HG03280 (cell line): Measurements from ENCODE around the gene SIRPG.
"Not testable (repeated sequence)": the region's sequence is repeated elsewhere in the genome, so short reads cannot be mapped to it uniquely, and the experiment has no call there.

Source experiments
- ATAC-seq: cut with Tn5 transposase; IDR thresholded peaks from one replicate; pipeline ENCODE4 v1.9.1; 2021; ENCODE audit warnings: mild to moderate bottlenecking, moderate library complexity; ENCODE audit not compliant: unreplicated experiment

The SIRPG gene

DNA sequence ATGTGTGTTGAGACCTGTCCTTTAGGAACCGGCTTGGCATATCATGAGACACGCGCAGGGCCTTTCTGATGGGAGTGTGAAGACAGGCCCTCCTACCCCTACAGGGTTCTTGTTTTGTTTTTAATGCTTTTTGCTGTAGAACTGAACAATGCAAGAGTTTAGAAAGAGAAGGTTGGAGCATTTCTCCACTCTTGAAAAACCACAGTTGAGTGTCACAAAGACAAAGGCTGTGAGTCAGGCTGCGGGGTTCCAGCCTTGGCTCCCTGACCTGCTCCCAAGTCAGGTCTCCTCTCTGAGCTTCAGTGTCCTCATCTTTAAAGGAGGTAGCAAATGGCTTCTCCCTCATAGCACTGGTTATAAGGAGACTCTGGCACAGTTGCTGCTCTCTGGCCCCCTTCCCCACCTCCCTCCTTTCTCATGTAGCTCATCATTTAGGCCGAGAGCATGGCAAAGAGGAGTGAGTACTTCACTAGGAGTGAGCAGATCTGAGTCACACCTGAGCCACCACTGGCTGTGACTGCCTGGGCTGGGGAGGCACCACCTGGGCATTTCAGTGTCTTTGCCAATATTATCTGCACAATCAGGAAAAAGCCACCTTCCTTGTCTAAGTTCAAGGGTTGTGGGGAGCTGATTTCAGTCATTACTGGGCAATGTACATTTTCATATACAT, 48.8 kb downstream of the SIRPG start:
- not testable (repeated sequence) for ATAC-seq

GRCh38 chr20:1600736-1601135, 56.8 kb downstream of the SIRPG start:
- ATAC-seq = no peak

- ATAC-seq = no peak
Observed at GRCh38 chr20:1595333-1595732, 62.2 kb downstream of the SIRPG start.

DNA sequence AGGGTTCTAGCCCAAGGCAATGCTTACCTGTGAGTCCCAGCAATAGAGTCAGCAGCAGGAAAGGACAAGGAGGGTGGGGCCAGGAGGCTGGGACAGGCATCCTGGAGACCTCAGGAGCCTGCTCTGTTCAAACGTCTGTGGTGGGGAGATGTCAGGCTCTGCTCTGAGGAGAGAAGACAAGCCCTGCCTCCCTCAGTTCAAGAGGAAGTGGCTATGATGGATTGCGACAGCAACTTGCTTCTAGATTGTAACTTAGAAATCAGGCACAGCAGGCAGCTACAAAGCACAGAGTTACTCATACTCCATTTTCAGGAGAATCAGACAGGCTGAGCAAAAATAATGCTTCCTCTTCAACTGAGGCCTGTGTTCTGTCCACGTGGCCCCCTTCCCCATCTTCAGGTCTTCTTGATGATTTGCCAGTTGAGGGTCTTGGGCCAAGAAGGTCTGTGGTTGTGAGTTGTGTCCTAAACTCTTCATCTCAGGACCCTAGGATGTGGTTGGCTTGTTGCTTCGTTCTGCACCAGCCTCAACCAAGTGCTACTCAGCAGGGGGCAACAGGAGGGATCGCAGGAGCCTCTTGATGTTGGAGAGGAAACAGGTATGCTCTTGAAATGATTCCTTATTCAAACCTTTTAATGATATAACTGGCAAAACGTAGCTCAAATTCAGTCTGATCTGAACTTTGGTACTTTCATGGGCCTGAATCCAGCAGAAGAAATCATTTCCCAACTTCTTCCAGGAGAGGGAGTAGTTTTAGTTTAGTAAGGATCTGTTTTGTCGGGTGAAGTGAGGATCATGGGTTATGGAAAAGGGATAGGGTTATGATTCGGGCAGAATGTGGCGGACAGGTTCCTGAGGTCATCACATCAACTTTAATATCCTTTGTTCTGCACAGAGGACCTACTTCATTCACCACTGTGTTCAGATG, 68.8 kb downstream of the SIRPG start:
- ATAC-seq = no peak

DNA sequence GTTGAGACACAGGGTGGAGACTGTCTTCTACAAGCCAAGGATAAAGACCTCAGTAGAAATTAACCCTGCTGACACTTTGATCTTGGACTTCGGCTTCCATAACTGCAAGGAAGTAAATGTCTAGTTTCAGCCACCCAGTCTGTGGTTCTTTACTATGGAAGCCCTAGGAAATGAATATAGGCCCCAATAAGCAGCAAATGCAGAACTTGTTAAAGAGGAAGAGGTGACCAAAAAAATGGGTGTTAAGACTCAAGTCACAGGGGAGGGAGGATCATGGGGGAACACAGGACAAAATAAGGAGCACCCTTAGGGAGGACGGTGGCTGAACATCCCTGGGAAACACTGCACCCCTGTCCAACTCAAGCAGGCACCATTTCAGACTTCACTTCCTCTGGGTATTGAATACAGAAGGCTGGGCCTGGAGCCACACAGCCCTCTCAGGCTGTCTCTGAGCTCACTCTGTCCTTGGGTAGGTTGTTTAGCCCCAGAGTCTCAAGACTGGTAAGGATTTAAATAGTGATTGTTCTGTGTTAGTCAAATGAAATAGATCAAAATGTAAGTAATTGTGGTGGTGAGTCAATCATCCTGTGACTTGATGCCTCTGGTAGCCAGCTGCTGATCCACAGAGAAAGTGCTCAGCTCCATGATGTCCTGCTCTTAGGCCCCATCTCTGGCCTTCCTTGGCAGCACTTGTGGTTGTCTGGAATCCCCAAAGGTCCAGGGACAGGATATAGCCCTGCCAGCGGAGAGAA, 69.6 kb downstream of the SIRPG start:
- ATAC-seq = no peak

- ATAC-seq = no peak
Observed at GRCh38 chr20:1579488-1579887, 78.1 kb downstream of the SIRPG start.
